Measurements from ENCODE around the gene PMAIP1. TPM values are rescaled to one million over a fixed set of nuclear protein-coding genes. Genes with fewer than 3 reads are reported as not detected.

Gene PMAIP1
- total and polyA plus RNA-seq, 9 donors: 19.5 to 48.6 (median 30.3) TPM

DNA sequence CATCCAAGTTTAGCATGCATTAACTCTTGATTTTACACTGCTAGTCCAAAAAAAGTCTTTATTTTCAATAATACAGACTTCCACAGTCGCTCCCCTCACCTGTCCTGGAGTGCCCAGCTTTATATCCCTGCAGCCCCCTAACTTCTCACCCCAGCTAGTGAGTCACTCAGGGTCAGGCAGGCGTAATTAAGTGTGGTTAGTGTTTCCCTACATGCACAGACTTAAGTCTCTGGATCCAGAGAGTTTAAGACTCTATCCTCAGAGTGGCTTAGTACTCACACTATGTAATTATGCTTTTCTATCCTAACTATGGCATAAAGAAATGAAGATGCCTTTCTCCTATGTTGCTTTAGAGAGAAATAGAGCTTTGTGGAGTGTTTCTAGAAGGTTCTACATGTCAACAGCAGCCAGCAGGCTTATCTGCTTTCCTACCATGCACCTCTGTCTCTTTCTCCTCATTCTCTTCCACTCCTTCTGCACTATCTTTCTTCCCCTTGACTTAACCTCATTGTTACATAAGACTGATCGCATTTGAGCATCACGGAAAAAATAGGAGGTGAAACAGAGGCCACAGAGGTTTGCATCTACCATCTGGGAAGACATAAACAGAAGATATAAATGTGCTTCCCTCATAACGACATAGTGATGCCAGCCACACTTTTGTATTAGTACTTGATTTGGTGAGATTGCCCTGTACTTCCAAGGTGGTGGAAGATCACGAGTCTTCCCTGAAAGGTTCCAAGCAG, 34.4 kb upstream of the PMAIP1 start:
- 60% methylated on average over 1 of the region's 6 CpGs for WGBS (ENCODE audit: insufficient coverage)
- H3K4me1 ChIP-seq (ENCODE audit: control insufficient read depth, insufficient read depth, low read length): no peaks in the 10 kb centered on the region
- no peaks in the 10 kb centered on the region for H3K9me3 ChIP-seq (replicated peaks; ENCODE audit: control insufficient read depth, low read depth, low read length)
- no peak overlapping the region for H3K4me3 ChIP-seq (ENCODE audit: low read length)
- no peak overlapping the region for H3K27ac ChIP-seq (ENCODE audit: low read length)
- DNase-seq: no peak
- no peaks in the 10 kb centered on the region for H3K36me3 ChIP-seq (ENCODE audit: control insufficient read depth, insufficient read depth, low read length)
- H3K27me3 ChIP-seq (ENCODE audit: control insufficient read depth, insufficient read depth, low read length): no peaks in the 10 kb centered on the region

GRCh38 chr18:59866551-59867269, 33.1 kb upstream of the PMAIP1 start:
- no peaks in the 10 kb centered on the region for H3K9me3 ChIP-seq (replicated peaks; ENCODE audit: control insufficient read depth, low read depth, low read length)
- H3K4me1 ChIP-seq (ENCODE audit: control insufficient read depth, insufficient read depth, low read length): no peaks in the 10 kb centered on the region
- DNase-seq: peak; percentile 81
- H3K27me3 ChIP-seq (ENCODE audit: control insufficient read depth, insufficient read depth, low read length): no peaks in the 10 kb centered on the region
- WGBS (ENCODE audit: insufficient coverage): no CpG with 5 or more reads among the region's 2 CpGs
- H3K4me3 ChIP-seq (ENCODE audit: low read length): no peak overlapping the region
- H3K36me3 ChIP-seq (ENCODE audit: control insufficient read depth, insufficient read depth, low read length): no peaks in the 10 kb centered on the region
- H3K27ac ChIP-seq (ENCODE audit: low read length): peak overlapping the region; percentile 20

- no CpG with 5 or more reads among the region's 5 CpGs for WGBS (ENCODE audit: insufficient coverage)
- Histone ChIP-seq H3K36me3 (ENCODE audit: control insufficient read depth, insufficient read depth, low read length) (no peaks in the 10 kb centered on the region), H3K27ac (ENCODE audit: low read length) (peak overlapping the region; percentile 20), H3K4me1 (ENCODE audit: control insufficient read depth, insufficient read depth, low read length) (no peaks in the 10 kb centered on the region), H3K4me3 (ENCODE audit: low read length) (no peak overlapping the region), H3K9me3 (replicated peaks; ENCODE audit: control insufficient read depth, low read depth, low read length) (no peaks in the 10 kb centered on the region), H3K27me3 (ENCODE audit: control insufficient read depth, insufficient read depth, low read length) (no peaks in the 10 kb centered on the region)
- DNase-seq: no peak
These were observed 32.3 kb upstream of the PMAIP1 start for GRCh38 chr18:59867337-59868104.

DNA sequence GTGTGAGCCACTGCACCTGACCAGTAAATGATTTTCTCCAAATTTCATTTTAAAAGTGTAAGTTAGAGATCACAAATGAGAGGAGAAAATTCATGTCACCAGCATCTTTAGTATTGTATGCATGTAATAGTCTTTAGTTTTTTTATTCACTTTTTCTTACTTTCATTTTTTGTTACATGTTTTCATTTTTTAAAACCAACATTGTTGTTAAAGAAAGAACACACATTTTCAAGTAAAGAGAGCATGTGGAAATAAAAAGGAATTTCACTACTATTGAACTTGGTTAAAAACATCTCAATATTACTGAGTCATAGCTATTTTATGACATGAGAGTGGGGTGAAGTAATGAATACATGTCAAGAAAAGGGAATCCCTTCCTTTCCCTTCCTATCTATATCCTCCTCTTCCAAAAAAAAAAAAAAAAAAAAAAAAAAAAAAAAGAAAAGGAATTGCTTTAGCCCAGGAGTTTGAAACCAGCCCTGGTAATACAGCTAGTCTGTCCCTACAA, 29.1 kb upstream of the PMAIP1 start:
- Histone ChIP-seq H3K9me3 (replicated peaks; ENCODE audit: control insufficient read depth, low read depth, low read length) (no peaks in the 10 kb centered on the region), H3K4me1 (ENCODE audit: control insufficient read depth, insufficient read depth, low read length) (no peaks in the 10 kb centered on the region), H3K27ac (ENCODE audit: low read length) (no peak overlapping the region), H3K4me3 (ENCODE audit: low read length) (no peak overlapping the region), H3K27me3 (ENCODE audit: control insufficient read depth, insufficient read depth, low read length) (no peaks in the 10 kb centered on the region), H3K36me3 (ENCODE audit: control insufficient read depth, insufficient read depth, low read length) (no peaks in the 10 kb centered on the region)
- no peak for DNase-seq

GRCh38 chr18:59871711-59872362, 28.0 kb upstream of the PMAIP1 start:
- Histone ChIP-seq H3K9me3 (replicated peaks; ENCODE audit: control insufficient read depth, low read depth, low read length) (no peaks in the 10 kb centered on the region), H3K27ac (ENCODE audit: low read length) (no peak overlapping the region), H3K4me1 (ENCODE audit: control insufficient read depth, insufficient read depth, low read length) (no peaks in the 10 kb centered on the region), H3K36me3 (ENCODE audit: control insufficient read depth, insufficient read depth, low read length) (no peaks in the 10 kb centered on the region), H3K4me3 (ENCODE audit: low read length) (no peak overlapping the region), H3K27me3 (ENCODE audit: control insufficient read depth, insufficient read depth, low read length) (no peaks in the 10 kb centered on the region)
- 20% methylated on average over 1 of the region's 10 CpGs for WGBS (ENCODE audit: insufficient coverage)
- DNase-seq: no peak

DNA sequence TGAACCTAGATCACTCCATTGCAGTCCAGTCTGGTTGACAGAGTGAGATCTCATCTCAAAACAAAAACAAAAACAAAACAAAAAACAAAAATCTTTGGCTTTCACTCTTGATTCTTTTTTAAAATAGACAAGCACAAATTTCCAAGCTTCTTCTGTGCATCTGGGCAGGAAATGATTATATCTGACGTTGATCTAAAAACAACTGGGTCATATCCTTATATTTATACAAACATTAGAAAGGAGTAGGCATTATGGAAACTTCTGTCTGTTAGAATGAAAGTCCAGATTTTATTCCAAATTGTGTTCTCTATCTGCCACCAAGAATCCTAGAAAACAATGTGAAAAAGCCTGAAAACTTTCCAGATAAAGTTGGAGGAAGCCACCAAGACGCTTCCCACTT, 26.2 kb upstream of the PMAIP1 start:
- no CpG with 5 or more reads among the region's 2 CpGs for WGBS (ENCODE audit: insufficient coverage)

GRCh38 chr18:59874166-59874565, 25.6 kb upstream of the PMAIP1 start:
- peak; percentile 48 for DNase-seq
- no peaks in the 10 kb centered on the region for H3K9me3 ChIP-seq (replicated peaks; ENCODE audit: control insufficient read depth, low read depth, low read length)
- H3K4me3 ChIP-seq (ENCODE audit: low read length): no peak overlapping the region
- no peak overlapping the region for H3K27ac ChIP-seq (ENCODE audit: low read length)
- H3K27me3 ChIP-seq (ENCODE audit: control insufficient read depth, insufficient read depth, low read length): no peaks in the 10 kb centered on the region
- H3K36me3 ChIP-seq (ENCODE audit: control insufficient read depth, insufficient read depth, low read length): no peaks in the 10 kb centered on the region
- no peaks in the 10 kb centered on the region for H3K4me1 ChIP-seq (ENCODE audit: control insufficient read depth, insufficient read depth, low read length)
- WGBS (ENCODE audit: insufficient coverage): 75% methylated on average over 2 of the region's 7 CpGs

More for the DNA sequence above, 26.2 kb upstream of the PMAIP1 start:
- peak; percentile 55 for DNase-seq
- Histone ChIP-seq H3K4me3 (ENCODE audit: low read length) (no peak overlapping the region), H3K4me1 (ENCODE audit: control insufficient read depth, insufficient read depth, low read length) (no peaks in the 10 kb centered on the region), H3K36me3 (ENCODE audit: control insufficient read depth, insufficient read depth, low read length) (no peaks in the 10 kb centered on the region), H3K27me3 (ENCODE audit: control insufficient read depth, insufficient read depth, low read length) (no peaks in the 10 kb centered on the region), H3K27ac (ENCODE audit: low read length) (no peak overlapping the region), H3K9me3 (replicated peaks; ENCODE audit: control insufficient read depth, low read depth, low read length) (no peaks in the 10 kb centered on the region)

GRCh38 chr18:59876310-59876626, 23.5 kb upstream of the PMAIP1 start:
- no peaks in the 10 kb centered on the region for H3K4me1 ChIP-seq (ENCODE audit: control insufficient read depth, insufficient read depth, low read length)
- no peaks in the 10 kb centered on the region for H3K9me3 ChIP-seq (replicated peaks; ENCODE audit: control insufficient read depth, low read depth, low read length)
- no peaks in the 10 kb centered on the region for H3K27me3 ChIP-seq (ENCODE audit: control insufficient read depth, insufficient read depth, low read length)
- WGBS (ENCODE audit: insufficient coverage): no CpG with 5 or more reads among the region's 3 CpGs
- H3K4me3 ChIP-seq (ENCODE audit: low read length): no peak overlapping the region
- no peak for DNase-seq
- H3K27ac ChIP-seq (ENCODE audit: low read length): no peak overlapping the region
- no peaks in the 10 kb centered on the region for H3K36me3 ChIP-seq (ENCODE audit: control insufficient read depth, insufficient read depth, low read length)

GRCh38 chr18:59877361-59877760, 22.4 kb upstream of the PMAIP1 start:
- no peak overlapping the region for H3K4me3 ChIP-seq (ENCODE audit: low read length)
- H3K36me3 ChIP-seq (ENCODE audit: control insufficient read depth, insufficient read depth, low read length): no peaks in the 10 kb centered on the region
- H3K27ac ChIP-seq (ENCODE audit: low read length): no peak overlapping the region
- H3K9me3 ChIP-seq (replicated peaks; ENCODE audit: control insufficient read depth, low read depth, low read length): no peaks in the 10 kb centered on the region
- WGBS (ENCODE audit: insufficient coverage): no CpG with 5 or more reads among the region's 1 CpG
- H3K27me3 ChIP-seq (ENCODE audit: control insufficient read depth, insufficient read depth, low read length): no peaks in the 10 kb centered on the region
- H3K4me1 ChIP-seq (ENCODE audit: control insufficient read depth, insufficient read depth, low read length): peaks cover 7% of the 10 kb centered on the region
- peak; percentile 67 for DNase-seq

DNA sequence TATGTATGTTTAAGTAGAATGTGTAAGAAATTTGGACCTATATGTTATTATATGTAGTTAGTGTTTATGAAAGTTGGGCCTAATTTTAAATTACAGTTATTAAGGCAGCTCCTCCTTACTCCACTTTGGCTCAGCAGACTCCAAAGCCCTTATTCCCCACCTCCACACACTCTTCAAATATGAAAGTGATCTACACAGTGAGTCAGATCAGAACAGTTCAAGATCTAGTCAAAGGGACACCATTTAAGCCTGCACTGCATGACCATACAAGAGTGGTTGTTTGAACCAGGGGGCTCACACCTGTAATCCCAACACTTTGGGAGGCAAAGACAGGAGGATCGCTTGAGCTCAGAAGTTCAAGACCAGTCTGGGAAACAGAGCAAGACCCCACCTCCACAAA, 21.2 kb upstream of the PMAIP1 start:
- H3K36me3 ChIP-seq (ENCODE audit: control insufficient read depth, insufficient read depth, low read length): no peaks in the 10 kb centered on the region
- no peak overlapping the region for H3K27ac ChIP-seq (ENCODE audit: low read length)
- H3K27me3 ChIP-seq (ENCODE audit: control insufficient read depth, insufficient read depth, low read length): no peaks in the 10 kb centered on the region
- peaks cover 7% of the 10 kb centered on the region for H3K4me1 ChIP-seq (ENCODE audit: control insufficient read depth, insufficient read depth, low read length)
- H3K9me3 ChIP-seq (replicated peaks; ENCODE audit: control insufficient read depth, low read depth, low read length): no peaks in the 10 kb centered on the region
- no peak for DNase-seq
- no peak overlapping the region for H3K4me3 ChIP-seq (ENCODE audit: low read length)
- WGBS (ENCODE audit: insufficient coverage): no CpG with 5 or more reads among the region's 1 CpG

Data from muscle of leg (tissue), 11 donors.